NCI-H2029 (cell line): ENCODE measurements around the gene RGS6.

Source experiments
- DNase-seq: peaks from one replicate; lab custom pipeline; 2025; lab: John Stamatoyannopoulos, UW

Gene RGS6

GRCh38 chr14:72014486-72014885, 82.3 kb downstream of the RGS6 start:
- no peak for DNase-seq

GRCh38 chr14:72017290-72017689, 85.1 kb downstream of the RGS6 start:
- DNase-seq = no peak

- DNase-seq = no peak
Observed at GRCh38 chr14:72023128-72024042, 91.2 kb downstream of the RGS6 start.

- DNase-seq = no peak
Observed at GRCh38 chr14:72024043-72024407, 91.8 kb downstream of the RGS6 start.

- DNase-seq = no peak
Observed at GRCh38 chr14:72024504-72024903, 92.3 kb downstream of the RGS6 start.

GRCh38 chr14:72026536-72026935, 94.3 kb downstream of the RGS6 start:
- DNase-seq = no peak

- no peak for DNase-seq
Observed at GRCh38 chr14:72027061-72027460, 94.8 kb downstream of the RGS6 start.

GRCh38 chr14:72033365-72033764, 101.1 kb downstream of the RGS6 start:
- no peak for DNase-seq

GRCh38 chr14:72040528-72040927, 108.3 kb downstream of the RGS6 start:
- DNase-seq = no peak

GRCh38 chr14:72045271-72045670, 113.0 kb downstream of the RGS6 start:
- no peak for DNase-seq

GRCh38 chr14:72045885-72046284, 113.7 kb downstream of the RGS6 start:
- DNase-seq = no peak

- no peak for DNase-seq
Observed at GRCh38 chr14:72049462-72049861, 117.2 kb downstream of the RGS6 start.

- DNase-seq = no peak
Observed at GRCh38 chr14:72052356-72052755, 120.1 kb downstream of the RGS6 start.

GRCh38 chr14:72053651-72054050, 121.4 kb downstream of the RGS6 start:
- no peak for DNase-seq

- DNase-seq = no peak
Observed at GRCh38 chr14:72054911-72055310, 122.7 kb downstream of the RGS6 start.

- no peak for DNase-seq
Observed at GRCh38 chr14:72057701-72058285, 125.6 kb downstream of the RGS6 start.

GRCh38 chr14:72060460-72060859, 128.2 kb downstream of the RGS6 start:
- no peak for DNase-seq

- DNase-seq = no peak
Observed at GRCh38 chr14:72060917-72061316, 128.7 kb downstream of the RGS6 start.

GRCh38 chr14:72061718-72062117, 129.5 kb downstream of the RGS6 start:
- DNase-seq = no peak

GRCh38 chr14:72063761-72064282, 131.6 kb downstream of the RGS6 start:
- DNase-seq = no peak

GRCh38 chr14:72064501-72064900, 132.3 kb downstream of the RGS6 start:
- no peak for DNase-seq

- DNase-seq = no peak
Observed at GRCh38 chr14:72070458-72070857, 138.2 kb downstream of the RGS6 start.

- DNase-seq = no peak
Observed at GRCh38 chr14:72075649-72076334, 143.6 kb downstream of the RGS6 start.
